Neural cell (in vitro differentiated cells): ENCODE data around the gene ERGIC3. TPM values are rescaled to one million over a fixed set of nuclear protein-coding genes. Genes with fewer than 3 reads are reported as not detected.

Experiments used
- H2AFZ ChIP-seq: fragments of 200-600, 300-800 bp; sonication (generic), shearing (Covaris generic); 2 replicates; pipeline ENCODE4 v1.6.0; 2014; ENCODE audit warnings: low read depth, mild to moderate bottlenecking, antibody characterized with exemption, low read length, moderate library complexity
- H3F3A ChIP-seq: fragments of 200-600 bp; shearing (Covaris generic); 2 replicates; pipeline ENCODE4 v1.6.1; 2016; ENCODE audit warnings: mild to moderate bottlenecking, moderate library complexity, mixed read lengths, antibody characterized with exemption, low read length; ENCODE audit not compliant: insufficient read depth, poor library complexity, severe bottlenecking
- H3K27ac ChIP-seq: fragments of 200-600, 300-800 bp; sonication (generic), shearing (Covaris generic); 2 replicates; pipeline ENCODE4 v1.5.1; 2014; ENCODE audit warnings: mild to moderate bottlenecking, low read length, moderate library complexity
- H3K27me3 ChIP-seq: fragments of 300-800, 200-600 bp; sonication (generic), shearing (Covaris generic); 2 replicates; pipeline ENCODE4 v1.6.0; 2014; ENCODE audit warnings: mild to moderate bottlenecking, low read depth, low read length, moderate library complexity; ENCODE audit not compliant: insufficient read depth
- H3K36me3 ChIP-seq: fragments of 300-800, 200-600 bp; sonication (generic), shearing (Covaris generic); 2 replicates; pipeline ENCODE4 v1.5.1; 2014; ENCODE audit warnings: mild to moderate bottlenecking, antibody characterized with exemption, low read length, moderate library complexity; ENCODE audit not compliant: insufficient read depth
- H3K4me2 ChIP-seq: fragments of 300-800, 200-600 bp; sonication (generic), shearing (Covaris generic); 2 replicates; pipeline ENCODE4 v1.6.0; 2014; ENCODE audit warnings: mild to moderate bottlenecking, low read length
- H3K4me3 ChIP-seq: fragments of 300-800, 200-600 bp; sonication (generic), shearing (Covaris generic); 2 replicates; pipeline ENCODE4 v1.5.1; 2014; ENCODE audit warnings: mild to moderate bottlenecking, low read length, moderate library complexity
- H3K79me2 ChIP-seq: fragments of 200-600 bp; shearing (Covaris generic); replicated peaks from 2 replicates; pipeline ENCODE4 v1.6.0; 2014; ENCODE audit warnings: mild to moderate bottlenecking, low read length, moderate library complexity; ENCODE audit not compliant: insufficient read depth
- H3K9ac ChIP-seq: fragments of 300-800, 200-600 bp; sonication (generic), shearing (Covaris generic); 2 replicates; pipeline ENCODE4 v1.6.1; 2016; ENCODE audit warnings: mild to moderate bottlenecking, low read length, mixed read lengths
- H3K9me2 ChIP-seq: fragments of 200-600 bp; shearing (Covaris generic); 2 replicates; pipeline ENCODE4 v1.6.1; 2016; ENCODE audit warnings: mild to moderate bottlenecking, low read length, mixed read lengths; ENCODE audit not compliant: insufficient read depth
- H3K9me3 ChIP-seq: fragments of 200-600, 300-800 bp; sonication (generic), shearing (Covaris generic); 2 replicates; pipeline ENCODE4 v1.6.1; 2016; ENCODE audit warnings: mild to moderate bottlenecking, mixed run types, low read length, moderate library complexity, mixed read lengths
- H4K20me1 ChIP-seq: fragments of 200-600 bp; shearing (Covaris generic); 2 replicates; pipeline ENCODE4 v1.6.1; 2016; ENCODE audit warnings: mild to moderate bottlenecking, mixed run types; ENCODE audit not compliant: insufficient read depth
- CTCF ChIP-seq: fragments of 450-650 bp; IDR thresholded peaks from 2 replicates; pipeline ENCODE4 v1.5.1; 2014; ENCODE audit warnings: antibody characterized with exemption, mild to moderate bottlenecking, moderate library complexity; ENCODE audit not compliant: poor library complexity, severe bottlenecking
- EP300 ChIP-seq: fragments of 450-650 bp; conservative IDR thresholded peaks from 2 replicates; pipeline ENCODE4 v1.6.1; 2014; ENCODE audit warnings: antibody characterized with exemption, mild to moderate bottlenecking, moderate library complexity; ENCODE audit not compliant: poor library complexity, severe bottlenecking
- EZH2 ChIP-seq: fragments of 200-600, 300-800 bp; shearing (Covaris generic), sonication (generic); IDR thresholded peaks from 2 replicates; pipeline ENCODE4 v1.6.1; 2014; ENCODE audit warnings: antibody characterized with exemption, low read length, borderline replicate concordance, mild to moderate bottlenecking; ENCODE audit not compliant: insufficient read depth, poor library complexity, severe bottlenecking
- MXI1 ChIP-seq: fragments of 450-650 bp; conservative IDR thresholded peaks from 2 replicates; pipeline ENCODE4 v1.6.1; 2014; ENCODE audit warnings: antibody characterized with exemption, mild to moderate bottlenecking; ENCODE audit not compliant: poor library complexity, severe bottlenecking
- POLR2AphosphoS5 ChIP-seq: IDR thresholded peaks from 2 replicates; pipeline ENCODE4 v1.6.1; 2012
- RAD21 ChIP-seq: fragments of 450-650 bp; conservative IDR thresholded peaks from 2 replicates; pipeline ENCODE4 v1.6.1; 2014; ENCODE audit warnings: antibody characterized with exemption, mild to moderate bottlenecking, moderate library complexity
- SMC3 ChIP-seq: fragments of 450-650 bp; conservative IDR thresholded peaks from 2 replicates; pipeline ENCODE4 v1.6.1; 2014; ENCODE audit warnings: antibody characterized with exemption, mild to moderate bottlenecking, moderate library complexity; ENCODE audit not compliant: poor library complexity
- TAF1 ChIP-seq: IDR thresholded peaks from 2 replicates; pipeline ENCODE4 v1.6.1; 2012; ENCODE audit warnings: low read depth
- polyA plus RNA-seq: library from polyadenylated mRNA; depleted of rRNA; stranded (reverse); fragments of >200 nt; gene quantifications from 2 replicates; pipeline ENCODE4 v1.2.3, GENCODE V29; 2014
- TF ChIP-seq, protein P1 (sequence below): IDR thresholded peaks from 2 replicates; pipeline ENCODE4 v1.6.1; 2012; ENCODE audit warnings: borderline replicate concordance

ERGIC3 gene
- polyA plus RNA-seq, 1 donor from 2014 or later: 385 TPM

DNA sequence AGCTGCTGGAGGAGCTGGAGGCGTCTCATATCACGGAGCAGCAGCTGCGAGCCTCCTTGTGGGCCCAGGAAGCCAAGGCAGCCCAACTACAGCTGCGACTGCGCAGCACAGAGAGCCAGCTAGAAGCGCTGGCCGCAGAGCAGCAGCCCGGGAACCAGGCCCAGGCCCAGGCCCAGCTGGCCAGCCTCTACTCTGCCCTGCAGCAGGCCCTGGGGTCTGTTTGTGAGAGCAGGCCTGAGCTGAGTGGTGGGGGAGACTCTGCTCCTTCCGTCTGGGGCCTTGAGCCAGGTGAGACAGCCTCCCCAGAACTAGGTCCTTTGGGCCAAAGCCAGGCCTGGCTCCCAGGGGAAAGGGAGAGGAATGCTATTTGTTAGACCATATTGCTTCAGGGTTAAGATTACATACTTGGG is 44.1 kb upstream of the ERGIC3 start:
- H3K9me3 ChIP-seq: no peaks in the 10 kb centered on the region
- H3K9me2 ChIP-seq: no peaks in the 10 kb centered on the region
- no peak overlapping the region for H2AFZ ChIP-seq
- H3K4me2 ChIP-seq: no peak overlapping the region
- no peak overlapping the region for H3K27ac ChIP-seq
- peaks cover 5% of the 10 kb centered on the region for H3K36me3 ChIP-seq
- no peaks in the 10 kb centered on the region for H3K79me2 ChIP-seq
- H3F3A ChIP-seq: no peaks in the 10 kb centered on the region
- no peaks in the 10 kb centered on the region for H3K27me3 ChIP-seq
- H3K9ac ChIP-seq: no peak overlapping the region
- no peaks in the 10 kb centered on the region for H4K20me1 ChIP-seq
- TF ChIP-seq EP300 (no peak), MXI1 (no peak)
- H3K4me3 ChIP-seq: no peak overlapping the region

DNA sequence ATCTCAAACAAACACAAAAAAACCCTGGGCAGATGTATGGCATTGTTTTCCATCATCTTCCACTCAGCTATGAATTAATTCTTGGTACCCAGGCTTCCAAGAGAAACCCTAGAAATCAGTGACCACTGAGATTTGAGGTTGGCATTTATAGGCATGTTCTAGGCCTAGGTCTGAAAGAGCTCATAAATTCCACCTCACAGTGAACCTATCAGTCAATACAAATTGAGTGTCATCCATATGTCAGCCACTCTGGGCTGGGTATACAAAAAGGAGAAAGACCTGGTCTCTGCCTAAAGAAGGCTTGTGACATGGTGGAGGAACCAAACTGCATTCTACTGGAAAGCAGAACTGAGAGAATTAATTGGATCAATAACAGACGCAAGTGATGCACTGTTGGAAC is 42.6 kb upstream of the ERGIC3 start:
- Histone ChIP-seq H3K27ac (no peak overlapping the region), H3K9me2 (no peaks in the 10 kb centered on the region), H3F3A (no peaks in the 10 kb centered on the region), H4K20me1 (no peaks in the 10 kb centered on the region), H3K79me2 (no peaks in the 10 kb centered on the region), H3K4me2 (no peak overlapping the region), H2AFZ (no peak overlapping the region), H3K27me3 (no peaks in the 10 kb centered on the region), H3K4me3 (no peak overlapping the region), H3K9me3 (no peaks in the 10 kb centered on the region), H3K36me3 (peaks cover 5% of the 10 kb centered on the region), H3K9ac (no peak overlapping the region)
- no peak for TF ChIP-seq POLR2AphosphoS5
- no peak for TF ChIP-seq CTCF
- no peak for TF ChIP-seq EZH2
- TF ChIP-seq SMC3: no peak
- no peak for TF ChIP-seq EP300
- TF ChIP-seq, protein P1, sequence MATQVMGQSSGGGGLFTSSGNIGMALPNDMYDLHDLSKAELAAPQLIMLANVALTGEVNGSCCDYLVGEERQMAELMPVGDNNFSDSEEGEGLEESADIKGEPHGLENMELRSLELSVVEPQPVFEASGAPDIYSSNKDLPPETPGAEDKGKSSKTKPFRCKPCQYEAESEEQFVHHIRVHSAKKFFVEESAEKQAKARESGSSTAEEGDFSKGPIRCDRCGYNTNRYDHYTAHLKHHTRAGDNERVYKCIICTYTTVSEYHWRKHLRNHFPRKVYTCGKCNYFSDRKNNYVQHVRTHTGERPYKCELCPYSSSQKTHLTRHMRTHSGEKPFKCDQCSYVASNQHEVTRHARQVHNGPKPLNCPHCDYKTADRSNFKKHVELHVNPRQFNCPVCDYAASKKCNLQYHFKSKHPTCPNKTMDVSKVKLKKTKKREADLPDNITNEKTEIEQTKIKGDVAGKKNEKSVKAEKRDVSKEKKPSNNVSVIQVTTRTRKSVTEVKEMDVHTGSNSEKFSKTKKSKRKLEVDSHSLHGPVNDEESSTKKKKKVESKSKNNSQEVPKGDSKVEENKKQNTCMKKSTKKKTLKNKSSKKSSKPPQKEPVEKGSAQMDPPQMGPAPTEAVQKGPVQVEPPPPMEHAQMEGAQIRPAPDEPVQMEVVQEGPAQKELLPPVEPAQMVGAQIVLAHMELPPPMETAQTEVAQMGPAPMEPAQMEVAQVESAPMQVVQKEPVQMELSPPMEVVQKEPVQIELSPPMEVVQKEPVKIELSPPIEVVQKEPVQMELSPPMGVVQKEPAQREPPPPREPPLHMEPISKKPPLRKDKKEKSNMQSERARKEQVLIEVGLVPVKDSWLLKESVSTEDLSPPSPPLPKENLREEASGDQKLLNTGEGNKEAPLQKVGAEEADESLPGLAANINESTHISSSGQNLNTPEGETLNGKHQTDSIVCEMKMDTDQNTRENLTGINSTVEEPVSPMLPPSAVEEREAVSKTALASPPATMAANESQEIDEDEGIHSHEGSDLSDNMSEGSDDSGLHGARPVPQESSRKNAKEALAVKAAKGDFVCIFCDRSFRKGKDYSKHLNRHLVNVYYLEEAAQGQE: no peak
- TF ChIP-seq RAD21: no peak
- no peak for TF ChIP-seq MXI1
- no peak for TF ChIP-seq TAF1

- Histone ChIP-seq H3K4me3 (no peak overlapping the region), H3K4me2 (no peak overlapping the region), H3K9me2 (no peaks in the 10 kb centered on the region), H2AFZ (no peak overlapping the region), H3K27me3 (no peaks in the 10 kb centered on the region), H3K9ac (no peak overlapping the region), H3F3A (no peaks in the 10 kb centered on the region), H3K79me2 (no peaks in the 10 kb centered on the region), H4K20me1 (no peaks in the 10 kb centered on the region), H3K27ac (no peak overlapping the region), H3K9me3 (no peaks in the 10 kb centered on the region), H3K36me3 (peaks cover 5% of the 10 kb centered on the region)
- TF ChIP-seq POLR2AphosphoS5 (no peak), SMC3 (no peak), EP300 (no peak), MXI1 (no peak), TAF1 (no peak), RAD21 (no peak), EZH2 (no peak), CTCF (no peak)
- TF ChIP-seq, protein P1: no peak
Observed at GRCh38 chr20:35502352-35502751, 39.5 kb upstream of the ERGIC3 start.
